Measurements from ENCODE around the gene OPCML.

Gene OPCML

DNA sequence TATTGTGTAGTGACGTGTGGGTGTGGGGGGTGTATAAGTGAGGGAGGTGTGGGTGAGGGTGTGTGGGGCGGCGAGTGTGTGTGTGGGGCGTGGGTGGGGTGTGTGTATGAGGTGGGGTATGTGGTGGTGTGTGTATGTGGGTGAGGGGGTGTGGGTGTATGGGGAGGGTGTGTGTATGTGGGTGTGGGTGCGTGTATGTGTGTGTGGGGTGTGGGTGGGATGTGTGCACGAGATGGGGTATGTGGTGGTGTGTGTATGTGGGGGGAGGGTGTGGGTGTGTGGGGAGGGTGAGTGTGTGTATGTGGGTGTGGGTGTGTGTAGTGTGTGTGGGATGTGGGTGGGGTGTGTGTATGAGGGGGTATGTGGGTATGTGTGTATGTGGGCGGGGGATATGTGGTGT is 205.5 kb downstream of the OPCML start:
- H3K4me2 ChIP-seq, result no peak overlapping the region
- no peaks in the 10 kb centered on the region for H4K20me1 ChIP-seq (ENCODE audit: insufficient read depth)

DNA sequence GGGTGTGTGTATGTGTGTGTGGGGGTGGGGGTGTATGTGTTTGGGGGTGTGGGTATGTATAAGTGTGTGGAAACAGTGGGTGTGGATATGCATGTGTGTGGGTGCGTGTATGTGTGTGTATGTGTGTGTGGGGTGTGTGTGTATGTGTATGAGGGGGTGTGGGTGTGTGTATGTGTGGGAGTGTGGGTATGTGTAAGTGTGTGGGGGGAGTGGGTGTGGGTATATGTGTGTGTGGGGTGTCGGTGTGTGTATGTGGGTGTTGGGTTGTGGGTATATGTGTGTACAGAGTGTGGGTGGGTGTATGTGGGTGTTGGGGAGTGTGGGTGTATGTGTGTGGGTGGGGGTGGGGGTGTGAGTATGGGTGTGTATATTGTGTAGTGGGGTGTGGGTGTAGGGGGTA is 206.0 kb downstream of the OPCML start:
- H3K79me2 ChIP-seq (ENCODE audit: insufficient read depth, low read depth), result no peaks in the 10 kb centered on the region
- H3K4me3 ChIP-seq (IDR thresholded peaks at IDR 0.05; ENCODE audit: insufficient read depth, low read depth, low read length), result no peak overlapping the region
- H3K4me1 ChIP-seq (ENCODE audit: low read depth, poor library complexity, severe bottlenecking), result no peaks in the 10 kb centered on the region
- no peak overlapping the region for H3K9ac ChIP-seq
- TF ChIP-seq CTCF (conservative IDR thresholded peaks at IDR 0.05; ENCODE audit: low read depth, low read length), result no peak
- no peak overlapping the region for H3K4me2 ChIP-seq
- H3K36me3 ChIP-seq (ENCODE audit: insufficient read depth), result no peaks in the 10 kb centered on the region
- H4K20me1 ChIP-seq (ENCODE audit: insufficient read depth), result no peaks in the 10 kb centered on the region
- H3K27ac ChIP-seq, result no peak overlapping the region
- H3K27me3 ChIP-seq (ENCODE audit: insufficient read depth, low read depth), result no peaks in the 10 kb centered on the region
- no peak overlapping the region for H2AFZ ChIP-seq (ENCODE audit: low read depth)

More for the DNA sequence above, 205.5 kb downstream of the OPCML start:
- TF ChIP-seq CTCF (conservative IDR thresholded peaks at IDR 0.05; ENCODE audit: low read depth, low read length), result no peak
- Histone ChIP-seq H3K27ac (no peak overlapping the region), H3K79me2 (ENCODE audit: insufficient read depth, low read depth) (no peaks in the 10 kb centered on the region), H3K4me1 (ENCODE audit: low read depth, poor library complexity, severe bottlenecking) (no peaks in the 10 kb centered on the region), H3K4me3 (IDR thresholded peaks at IDR 0.05; ENCODE audit: insufficient read depth, low read depth, low read length) (no peak overlapping the region), H2AFZ (ENCODE audit: low read depth) (no peak overlapping the region), H3K36me3 (ENCODE audit: insufficient read depth) (no peaks in the 10 kb centered on the region), H3K9ac (no peak overlapping the region), H3K27me3 (ENCODE audit: insufficient read depth, low read depth) (no peaks in the 10 kb centered on the region)

- no peak overlapping the region for H3K4me3 ChIP-seq (IDR thresholded peaks at IDR 0.05; ENCODE audit: insufficient read depth, low read depth, low read length)
- H2AFZ ChIP-seq (ENCODE audit: low read depth), result no peak overlapping the region
- H3K9ac ChIP-seq, result no peak overlapping the region
- no peak overlapping the region for H3K4me2 ChIP-seq
- no peaks in the 10 kb centered on the region for H3K36me3 ChIP-seq (ENCODE audit: insufficient read depth)
- H3K27me3 ChIP-seq (ENCODE audit: insufficient read depth, low read depth), result no peaks in the 10 kb centered on the region
- no peaks in the 10 kb centered on the region for H4K20me1 ChIP-seq (ENCODE audit: insufficient read depth)
- TF ChIP-seq CTCF (conservative IDR thresholded peaks at IDR 0.05; ENCODE audit: low read depth, low read length), result no peak
- no peaks in the 10 kb centered on the region for H3K79me2 ChIP-seq (ENCODE audit: insufficient read depth, low read depth)
- H3K4me1 ChIP-seq (ENCODE audit: low read depth, poor library complexity, severe bottlenecking), result no peaks in the 10 kb centered on the region
- no peak overlapping the region for H3K27ac ChIP-seq
Observed at GRCh38 chr11:133325711-133326110, 206.6 kb downstream of the OPCML start.

- no peaks in the 10 kb centered on the region for H3K79me2 ChIP-seq (ENCODE audit: insufficient read depth, low read depth)
- H3K4me1 ChIP-seq (ENCODE audit: low read depth, poor library complexity, severe bottlenecking), result no peaks in the 10 kb centered on the region
- H3K27me3 ChIP-seq (ENCODE audit: insufficient read depth, low read depth), result no peaks in the 10 kb centered on the region
- H3K9ac ChIP-seq, result no peak overlapping the region
- H3K27ac ChIP-seq, result no peak overlapping the region
- H2AFZ ChIP-seq (ENCODE audit: low read depth), result no peak overlapping the region
- no peaks in the 10 kb centered on the region for H3K36me3 ChIP-seq (ENCODE audit: insufficient read depth)
- H3K4me3 ChIP-seq (IDR thresholded peaks at IDR 0.05; ENCODE audit: insufficient read depth, low read depth, low read length), result no peak overlapping the region
- no peak for TF ChIP-seq CTCF (conservative IDR thresholded peaks at IDR 0.05; ENCODE audit: low read depth, low read length)
- H3K4me2 ChIP-seq, result no peak overlapping the region
- no peaks in the 10 kb centered on the region for H4K20me1 ChIP-seq (ENCODE audit: insufficient read depth)
Observed at GRCh38 chr11:133323354-133323753, 208.9 kb downstream of the OPCML start.

Measured in KMS-11 (cell line).